Measurements from ENCODE around the gene APBB2. TPM values are rescaled to one million over a fixed set of nuclear protein-coding genes. Genes with fewer than 3 reads are reported as not detected.

Gene APBB2
- total RNA-seq, 3 donors from 2014 or later (not counting 1 experiment from before 2014, with no cell fraction given) = 0.38 to 0.48 TPM; not detected in 1

DNA sequence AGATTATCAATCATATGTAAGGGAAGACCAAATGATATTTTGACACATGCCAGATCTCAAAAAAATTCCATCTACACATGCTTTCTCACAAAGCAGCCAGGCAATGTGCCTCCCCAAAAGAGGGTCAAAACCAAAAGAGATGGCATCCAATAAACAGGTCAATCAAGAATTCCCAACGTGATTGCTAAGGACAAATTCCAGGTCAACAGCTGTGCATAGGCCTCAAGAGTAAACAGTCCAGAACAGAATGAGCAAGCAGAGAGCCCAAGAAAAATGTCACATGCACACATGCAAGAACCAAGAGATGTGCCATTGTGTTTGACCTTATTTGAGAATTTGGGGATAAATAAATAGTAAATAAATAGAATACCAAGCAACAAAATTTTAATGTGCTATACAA is 136.7 kb downstream of the APBB2 start:
- ATAC-seq (no peak), DNase-seq (no peak)
- H3K4me3 ChIP-seq (ENCODE audit: low read length) = no peak overlapping the region
- Mint-ChIP-seq H3K4me3 (no peak overlapping the region), H3K4me1 (no peaks in the 10 kb centered on the region), H3K36me3 (no peaks in the 10 kb centered on the region), H3K27ac (no peak overlapping the region), H3K27me3 (ENCODE audit: low read depth in 2 of 2) (peaks cover 0 to 3% of the 10 kb centered on the region in 2 donors), H3K9me3 (peaks cover 0 to 4% of the 10 kb centered on the region in 2 donors)
- no peaks in the 10 kb centered on the region for H3K27me3 ChIP-seq (ENCODE audit: control insufficient read depth, insufficient read depth, low read length)
- H3K9me3 ChIP-seq (ENCODE audit: control insufficient read depth, insufficient read depth, low read length) = no peaks in the 10 kb centered on the region
- TF ChIP-seq, protein P1, sequence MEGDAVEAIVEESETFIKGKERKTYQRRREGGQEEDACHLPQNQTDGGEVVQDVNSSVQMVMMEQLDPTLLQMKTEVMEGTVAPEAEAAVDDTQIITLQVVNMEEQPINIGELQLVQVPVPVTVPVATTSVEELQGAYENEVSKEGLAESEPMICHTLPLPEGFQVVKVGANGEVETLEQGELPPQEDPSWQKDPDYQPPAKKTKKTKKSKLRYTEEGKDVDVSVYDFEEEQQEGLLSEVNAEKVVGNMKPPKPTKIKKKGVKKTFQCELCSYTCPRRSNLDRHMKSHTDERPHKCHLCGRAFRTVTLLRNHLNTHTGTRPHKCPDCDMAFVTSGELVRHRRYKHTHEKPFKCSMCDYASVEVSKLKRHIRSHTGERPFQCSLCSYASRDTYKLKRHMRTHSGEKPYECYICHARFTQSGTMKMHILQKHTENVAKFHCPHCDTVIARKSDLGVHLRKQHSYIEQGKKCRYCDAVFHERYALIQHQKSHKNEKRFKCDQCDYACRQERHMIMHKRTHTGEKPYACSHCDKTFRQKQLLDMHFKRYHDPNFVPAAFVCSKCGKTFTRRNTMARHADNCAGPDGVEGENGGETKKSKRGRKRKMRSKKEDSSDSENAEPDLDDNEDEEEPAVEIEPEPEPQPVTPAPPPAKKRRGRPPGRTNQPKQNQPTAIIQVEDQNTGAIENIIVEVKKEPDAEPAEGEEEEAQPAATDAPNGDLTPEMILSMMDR (IDR thresholded peaks at IDR 0.05) = no peak
- no peaks in the 10 kb centered on the region for H3K36me3 ChIP-seq (ENCODE audit: control insufficient read depth, insufficient read depth, low read length)
- H3K4me1 ChIP-seq (ENCODE audit: control insufficient read depth, insufficient read depth, low read length) = no peaks in the 10 kb centered on the region
- no peak overlapping the region for H3K27ac ChIP-seq (ENCODE audit: low read length)
- intact Hi-C loops (cut with micrococcal nuclease) = no loop called here
- WGBS (ENCODE audit: insufficient coverage) = 77% methylated on average over 1 of the region's 1 CpG

DNA sequence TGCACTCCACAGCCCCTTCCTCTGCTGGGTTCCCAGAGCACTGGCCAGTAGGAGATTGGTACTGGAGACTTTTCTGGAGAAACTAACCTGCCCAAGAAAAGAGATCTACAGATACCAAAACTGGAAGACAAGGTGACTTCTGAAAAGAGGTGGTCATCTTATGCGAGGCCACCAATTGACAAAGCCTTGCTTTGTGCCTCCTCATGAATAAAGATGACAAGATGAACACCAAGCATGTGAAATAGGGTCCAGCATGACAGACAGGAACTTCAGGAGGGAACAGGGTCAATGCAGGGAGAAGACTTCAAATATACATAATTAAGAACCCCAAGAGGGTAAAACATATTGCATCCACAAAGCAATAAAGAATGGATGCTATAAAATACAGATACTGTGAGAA is 137.9 kb downstream of the APBB2 start:
- ATAC-seq = no peak
- Mint-ChIP-seq H3K4me1 (no peaks in the 10 kb centered on the region), H3K27me3 (ENCODE audit: low read depth in 2 of 2) (peaks cover 0 to 7% of the 10 kb centered on the region in 2 donors), H3K36me3 (no peaks in the 10 kb centered on the region), H3K9me3 (peaks cover 0 to 4% of the 10 kb centered on the region in 2 donors), H3K27ac (no peak overlapping the region), H3K4me3 (no peak overlapping the region)
- Histone ChIP-seq H3K4me3 (ENCODE audit: low read length) (no peak overlapping the region), H3K27ac (ENCODE audit: low read length) (no peak overlapping the region), H3K9me3 (ENCODE audit: control insufficient read depth, insufficient read depth, low read length) (no peaks in the 10 kb centered on the region), H3K36me3 (ENCODE audit: control insufficient read depth, insufficient read depth, low read length) (no peaks in the 10 kb centered on the region), H3K4me1 (ENCODE audit: control insufficient read depth, insufficient read depth, low read length) (no peaks in the 10 kb centered on the region), H3K27me3 (ENCODE audit: control insufficient read depth, insufficient read depth, low read length) (no peaks in the 10 kb centered on the region)
- DNase-seq = no peak
- WGBS (ENCODE audit: insufficient coverage) = 79% methylated on average over 1 of the region's 1 CpG
- intact Hi-C loops (cut with micrococcal nuclease) = no loop called here
- TF ChIP-seq, protein P1 (IDR thresholded peaks at IDR 0.05) = no peak

DNA sequence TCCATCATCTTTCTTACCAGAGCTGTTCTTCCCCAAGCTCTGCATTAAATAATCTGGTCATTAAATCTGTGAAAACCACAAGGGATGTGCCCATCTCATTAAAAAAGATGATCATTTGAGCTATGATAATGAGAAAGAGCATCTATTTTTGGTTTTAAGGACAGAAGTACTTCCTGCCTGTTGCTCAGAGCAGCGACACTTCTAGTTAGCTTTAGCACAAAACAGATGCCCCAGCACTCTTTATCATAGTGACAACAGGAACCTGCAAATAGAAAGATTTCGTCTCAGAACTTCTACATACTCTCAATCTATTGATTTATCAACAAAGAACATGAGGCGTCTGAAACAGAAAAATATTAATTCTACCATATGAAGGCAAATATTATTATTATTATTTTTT is 140.1 kb downstream of the APBB2 start:
- H3K9me3 Mint-ChIP-seq = peaks cover 0 to 4% of the 10 kb centered on the region in 2 donors

More for the DNA sequence above, 140.1 kb downstream of the APBB2 start:
- Histone ChIP-seq H3K4me3 (ENCODE audit: low read length) (no peak overlapping the region), H3K27ac (ENCODE audit: low read length) (no peak overlapping the region), H3K27me3 (ENCODE audit: control insufficient read depth, insufficient read depth, low read length) (no peaks in the 10 kb centered on the region), H3K9me3 (ENCODE audit: control insufficient read depth, insufficient read depth, low read length) (no peaks in the 10 kb centered on the region), H3K36me3 (ENCODE audit: control insufficient read depth, insufficient read depth, low read length) (no peaks in the 10 kb centered on the region), H3K4me1 (ENCODE audit: control insufficient read depth, insufficient read depth, low read length) (no peaks in the 10 kb centered on the region)
- DNase-seq = no peak
- Mint-ChIP-seq H3K27me3 (ENCODE audit: low read depth in 2 of 2) (peaks cover 0 to 7% of the 10 kb centered on the region in 2 donors), H3K4me1 (no peaks in the 10 kb centered on the region), H3K27ac (no peak overlapping the region), H3K4me3 (no peak overlapping the region), H3K36me3 (no peaks in the 10 kb centered on the region)
- 56% methylated on average over 1 of the region's 3 CpGs for WGBS (ENCODE audit: insufficient coverage)
- intact Hi-C loops (cut with micrococcal nuclease) = no loop called here
- no peak for ATAC-seq
- TF ChIP-seq, protein P1 (IDR thresholded peaks at IDR 0.05) = no peak

All from natural killer cell (primary cell).